Hindlimb muscle (tissue), 1 donor: ENCODE data around the gene CBX3. TPM values are rescaled to one million over a fixed set of nuclear protein-coding genes. Genes with fewer than 3 reads are reported as not detected.
A peak's percentile ranks its signal among the peaks of the same experiment; 100 is the strongest.
"Not testable (repeated sequence)": the region's sequence is repeated elsewhere in the genome, so short reads cannot be mapped to it uniquely, and the experiment has no call there.

Source experiments
- DNase-seq: peaks from one replicate; pipeline ENCODE4 v3.0.0-alpha.2; 2013
- polyA plus RNA-seq: library from polyadenylated mRNA; unstranded; fragments of 120-200 nt; gene quantifications from one replicate; pipeline ENCODE4 v1.2.1, GENCODE V29; 2013; ENCODE audit not compliant: insufficient read length

CBX3 gene
- polyA plus RNA-seq, 1 donor, result 150 TPM

- DNase-seq, result peak; percentile 70
These were observed 760 bp downstream of the CBX3 start for GRCh38 chr7:26202019-26202990.

GRCh38 chr7:26203016-26203415 is 1.5 kb downstream of the CBX3 start:
- DNase-seq, result no peak

GRCh38 chr7:26208040-26208439 is 6.5 kb downstream of the CBX3 start:
- no peak for DNase-seq

- no peak for DNase-seq
These were observed 11.6 kb downstream of the CBX3 start for GRCh38 chr7:26212921-26213718.

GRCh38 chr7:26213807-26214515 is 12.4 kb downstream of the CBX3 start:
- DNase-seq, result no peak

GRCh38 chr7:26216049-26216448 is 14.5 kb downstream of the CBX3 start:
- DNase-seq, result no peak

- DNase-seq, result no peak
These were observed 22.8 kb downstream of the CBX3 start for GRCh38 chr7:26224359-26224758.

GRCh38 chr7:26227987-26228386 is 26.4 kb downstream of the CBX3 start:
- no peak for DNase-seq

GRCh38 chr7:26233902-26234511 is 32.5 kb downstream of the CBX3 start:
- no peak for DNase-seq

- no peak for DNase-seq
These were observed 35.7 kb downstream of the CBX3 start for GRCh38 chr7:26237035-26237807.

GRCh38 chr7:26238032-26238431 is 36.5 kb downstream of the CBX3 start:
- no peak for DNase-seq

- no peak for DNase-seq
These were observed 43.6 kb downstream of the CBX3 start for GRCh38 chr7:26245150-26245549.

- no peak for DNase-seq
These were observed 48.7 kb downstream of the CBX3 start for GRCh38 chr7:26250239-26250638.

GRCh38 chr7:26261866-26262265 is 60.3 kb downstream of the CBX3 start:
- DNase-seq, result not testable (repeated sequence)

Other genes with a start within 250 kb of the CBX3 start
- 3.0 TPM for gene NFE2L3, start 49.5 kb upstream of the CBX3 start, polyA plus RNA-seq
- 635 TPM for gene HNRNPA2B1, start 999 bp upstream of the CBX3 start, polyA plus RNA-seq
- 1.8 TPM for gene SNX10, start 90.1 kb downstream of the CBX3 start, polyA plus RNA-seq